NB4 (cell line): ENCODE measurements around the gene MORN2.
"Not testable (repeated sequence)": the region's sequence is repeated elsewhere in the genome, so short reads cannot be mapped to it uniquely, and the experiment has no call there.

ENCODE experiments used
- DNase-seq: peaks from one replicate; pipeline ENCODE4 v3.0.0; 2010; ENCODE audit warnings: low read depth
- H3K4me3 ChIP-seq: one replicate; pipeline ENCODE4 v1.5.1; 2011; ENCODE audit warnings: mild to moderate bottlenecking, low read depth, low read length, moderate library complexity
- MAX ChIP-seq: IDR thresholded peaks from 2 replicates; pipeline ENCODE4 v1.6.1; 2011; ENCODE audit warnings: low read depth, low read length
- MYC ChIP-seq: IDR thresholded peaks from 2 replicates; pipeline ENCODE4 v1.6.1; 2011; ENCODE audit warnings: low read depth, low read length
- POLR2A ChIP-seq: IDR thresholded peaks from 2 replicates; pipeline ENCODE4 v1.6.1; 2011; ENCODE audit warnings: mild to moderate bottlenecking; ENCODE audit not compliant: insufficient read length; ENCODE audit errors: extremely low read depth
- TF ChIP-seq, protein P1 (sequence below): IDR thresholded peaks from one replicate; pipeline ENCODE4 v1.5.1; 2012; ENCODE audit warnings: low read depth, low read length

The MORN2 gene

GRCh38 chr2:38875576-38876367 lies at the start of gene MORN2, which contains the start of gene DHX57:
TSS of gene MORN2 (plus strand) at chr2:38875976.
TSS of gene DHX57 (minus strand) at chr2:38875934. CDS start at chr2:38868405, 7,529 bp downstream.
- TF ChIP-seq MAX (peak; percentile 19; the same call in 1 of the 2 replicates), POLR2A (peak; percentile 48)
- TF ChIP-seq, protein P1, sequence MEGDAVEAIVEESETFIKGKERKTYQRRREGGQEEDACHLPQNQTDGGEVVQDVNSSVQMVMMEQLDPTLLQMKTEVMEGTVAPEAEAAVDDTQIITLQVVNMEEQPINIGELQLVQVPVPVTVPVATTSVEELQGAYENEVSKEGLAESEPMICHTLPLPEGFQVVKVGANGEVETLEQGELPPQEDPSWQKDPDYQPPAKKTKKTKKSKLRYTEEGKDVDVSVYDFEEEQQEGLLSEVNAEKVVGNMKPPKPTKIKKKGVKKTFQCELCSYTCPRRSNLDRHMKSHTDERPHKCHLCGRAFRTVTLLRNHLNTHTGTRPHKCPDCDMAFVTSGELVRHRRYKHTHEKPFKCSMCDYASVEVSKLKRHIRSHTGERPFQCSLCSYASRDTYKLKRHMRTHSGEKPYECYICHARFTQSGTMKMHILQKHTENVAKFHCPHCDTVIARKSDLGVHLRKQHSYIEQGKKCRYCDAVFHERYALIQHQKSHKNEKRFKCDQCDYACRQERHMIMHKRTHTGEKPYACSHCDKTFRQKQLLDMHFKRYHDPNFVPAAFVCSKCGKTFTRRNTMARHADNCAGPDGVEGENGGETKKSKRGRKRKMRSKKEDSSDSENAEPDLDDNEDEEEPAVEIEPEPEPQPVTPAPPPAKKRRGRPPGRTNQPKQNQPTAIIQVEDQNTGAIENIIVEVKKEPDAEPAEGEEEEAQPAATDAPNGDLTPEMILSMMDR = no peak
- peak within 1 kb of the TSS; percentile 95 for H3K4me3 ChIP-seq
- peak; percentile 83 for DNase-seq

GRCh38 chr2:38827539-38828145 lies 48.1 kb upstream of the MORN2 start:
- DNase-seq = peak; percentile 59
- not testable (repeated sequence) for H3K4me3 ChIP-seq

DNA sequence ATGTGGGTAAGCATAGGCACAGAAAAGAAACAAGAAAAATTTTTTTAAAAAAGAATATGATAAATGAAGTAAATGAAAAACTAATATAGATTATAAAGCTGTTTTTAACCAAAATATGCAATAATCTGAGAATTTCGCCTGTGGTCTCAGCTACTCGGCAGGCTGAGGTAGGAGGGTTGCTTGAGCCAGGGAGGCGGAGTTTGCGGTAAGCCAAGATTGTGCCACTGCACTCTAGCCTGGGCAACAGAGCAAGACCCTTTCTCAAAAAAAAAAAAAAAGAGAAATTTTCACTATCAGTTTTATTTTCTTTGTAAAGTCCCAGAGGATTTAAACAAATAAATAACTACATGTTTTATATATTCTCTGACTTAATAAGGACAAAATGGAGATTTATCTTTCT lies 47.3 kb upstream of the MORN2 start:
- H3K4me3 ChIP-seq = no peak overlapping the region
- no peak for DNase-seq
- TF ChIP-seq, protein P1 = no peak

DNA sequence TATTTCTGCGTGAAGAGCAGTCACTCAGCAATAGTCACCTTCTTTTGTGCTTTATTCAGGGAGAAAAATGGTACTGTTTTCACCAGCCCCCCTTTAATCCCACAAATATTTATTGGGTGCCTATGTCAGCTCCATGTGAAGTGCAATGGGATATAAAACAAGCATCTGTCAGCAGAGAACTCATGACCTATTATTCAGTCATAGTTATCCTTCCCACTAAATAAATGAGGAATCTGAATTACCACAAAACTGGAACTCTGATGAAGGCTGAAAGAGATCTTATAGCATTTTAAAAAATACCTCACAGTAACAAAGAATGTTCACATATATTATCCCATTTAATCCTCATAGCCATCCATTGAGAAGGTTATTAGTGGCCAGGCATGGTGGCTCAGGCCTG lies 45.8 kb upstream of the MORN2 start:
- TF ChIP-seq MAX = no peak
- no peak for TF ChIP-seq MYC
- TF ChIP-seq POLR2A = no peak
- TF ChIP-seq, protein P1 = no peak
- H3K4me3 ChIP-seq = no peak overlapping the region
- no peak for DNase-seq

- no peak overlapping the region for H3K4me3 ChIP-seq
- peak; percentile 60 for DNase-seq
- TF ChIP-seq MYC (no peak), MAX (no peak), POLR2A (no peak)
- TF ChIP-seq, protein P1 = no peak
Measured at GRCh38 chr2:38830526-38831159, 45.1 kb upstream of the MORN2 start.

GRCh38 chr2:38835015-38835601 lies 40.7 kb upstream of the MORN2 start:
- DNase-seq = peak; percentile 51
- H3K4me3 ChIP-seq = no peak overlapping the region
- TF ChIP-seq MAX (no peak), MYC (no peak), POLR2A (no peak)
- TF ChIP-seq, protein P1 = peak; percentile 49
